ENCODE results near the gene PSMD4. TPM values are rescaled to one million over a fixed set of nuclear protein-coding genes. Genes with fewer than 3 reads are reported as not detected.

The PSMD4 gene
- total RNA-seq, 4 donors from 2014 or later, result 77.1 to 110 (median 96.5) TPM

DNA sequence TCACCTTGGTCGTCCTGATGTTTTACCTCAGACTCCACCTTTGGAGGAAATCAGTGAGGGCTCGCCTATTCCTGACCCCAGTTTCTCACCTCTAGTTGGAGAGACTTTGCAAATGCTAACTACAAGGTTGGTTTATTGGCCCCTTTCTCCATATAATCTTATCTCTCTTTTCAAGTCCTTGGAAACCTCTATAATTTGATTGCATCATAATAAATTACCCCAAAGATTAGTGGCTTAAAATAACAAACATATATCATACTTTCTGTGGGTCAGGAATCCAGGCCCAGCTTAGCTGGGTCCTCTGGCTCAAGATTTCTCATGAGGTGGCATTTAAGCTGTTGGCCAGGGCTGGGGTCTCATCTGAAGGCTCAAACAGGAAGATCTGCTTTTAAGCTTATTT, 12.1 kb upstream of the PSMD4 start:
- Histone ChIP-seq H3K4me3 (replicated peaks in 1 of 3) (no peak overlapping the region), H3K9me3 (no peaks in the 10 kb centered on the region), H3K36me3 (peaks cover 84 to 90% of the 10 kb centered on the region in 2 donors), H3K27me3 (no peaks in the 10 kb centered on the region), H3K27ac (no peak overlapping the region), H3K4me1 (no peaks in the 10 kb centered on the region)
- intact Hi-C loops (cut with DNase I), result no loop called here
- TF ChIP-seq, protein P1, sequence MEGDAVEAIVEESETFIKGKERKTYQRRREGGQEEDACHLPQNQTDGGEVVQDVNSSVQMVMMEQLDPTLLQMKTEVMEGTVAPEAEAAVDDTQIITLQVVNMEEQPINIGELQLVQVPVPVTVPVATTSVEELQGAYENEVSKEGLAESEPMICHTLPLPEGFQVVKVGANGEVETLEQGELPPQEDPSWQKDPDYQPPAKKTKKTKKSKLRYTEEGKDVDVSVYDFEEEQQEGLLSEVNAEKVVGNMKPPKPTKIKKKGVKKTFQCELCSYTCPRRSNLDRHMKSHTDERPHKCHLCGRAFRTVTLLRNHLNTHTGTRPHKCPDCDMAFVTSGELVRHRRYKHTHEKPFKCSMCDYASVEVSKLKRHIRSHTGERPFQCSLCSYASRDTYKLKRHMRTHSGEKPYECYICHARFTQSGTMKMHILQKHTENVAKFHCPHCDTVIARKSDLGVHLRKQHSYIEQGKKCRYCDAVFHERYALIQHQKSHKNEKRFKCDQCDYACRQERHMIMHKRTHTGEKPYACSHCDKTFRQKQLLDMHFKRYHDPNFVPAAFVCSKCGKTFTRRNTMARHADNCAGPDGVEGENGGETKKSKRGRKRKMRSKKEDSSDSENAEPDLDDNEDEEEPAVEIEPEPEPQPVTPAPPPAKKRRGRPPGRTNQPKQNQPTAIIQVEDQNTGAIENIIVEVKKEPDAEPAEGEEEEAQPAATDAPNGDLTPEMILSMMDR (IDR thresholded peaks at IDR 0.05), result no peak
- no peak for TF ChIP-seq POLR2A (IDR thresholded peaks at IDR 0.05)
- no peak for DNase-seq
- WGBS, 2 donors, result 94 to 100% methylated on average over 2 of the region's 2 CpGs

DNA sequence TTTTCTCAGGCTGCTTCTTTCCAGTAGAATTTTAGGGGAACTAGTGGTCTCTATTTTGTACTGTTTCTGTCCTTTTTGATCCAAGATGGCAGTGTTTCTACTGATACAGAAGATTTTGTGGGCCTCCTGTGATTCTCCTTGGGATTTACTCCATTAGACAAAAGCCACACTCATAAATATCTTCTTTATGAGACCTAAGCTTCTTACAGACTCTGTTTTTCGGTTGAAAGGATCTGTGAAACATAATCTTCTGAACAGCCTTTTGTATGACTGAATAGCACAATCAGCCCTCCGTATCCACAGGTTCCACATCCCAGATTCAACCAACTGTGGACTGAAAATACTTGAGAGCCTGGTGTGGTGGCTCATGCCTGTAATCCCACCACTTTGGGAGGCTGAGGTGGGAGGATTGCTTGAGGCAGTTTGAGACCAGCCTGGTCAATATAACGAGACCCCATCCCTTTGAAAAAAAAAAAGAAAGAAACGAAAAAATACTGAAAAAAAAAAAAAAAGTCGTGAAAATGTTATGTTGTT, 10.8 kb upstream of the PSMD4 start:
- H3K36me3 ChIP-seq, result peaks cover 83 to 90% of the 10 kb centered on the region in 2 donors

DNA sequence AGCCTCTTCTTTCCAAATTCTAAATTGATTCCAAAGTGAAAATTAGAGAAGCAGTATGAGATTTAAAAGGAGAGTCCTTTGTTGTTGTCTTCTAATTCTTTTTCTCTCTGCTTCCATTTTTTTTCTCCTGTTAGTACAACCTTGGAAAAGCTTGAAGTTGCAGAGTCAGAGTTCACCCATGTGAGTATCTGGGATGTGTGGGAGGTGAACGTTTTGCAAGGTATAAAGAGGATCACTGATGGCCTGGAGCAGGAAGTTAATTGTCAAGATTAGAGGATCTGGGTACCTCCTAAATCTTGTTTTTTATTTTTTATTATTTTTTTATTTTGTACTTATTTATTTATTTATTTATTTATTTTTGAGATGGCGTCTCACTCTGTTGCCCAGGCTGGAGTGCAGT, 7.7 kb upstream of the PSMD4 start:
- WGBS, 2 donors, result 92 to 95% methylated on average over 2 of the region's 2 CpGs
- no peaks in the 10 kb centered on the region for H3K27me3 ChIP-seq
- TF ChIP-seq POLR2A (IDR thresholded peaks at IDR 0.05), result no peak
- TF ChIP-seq, protein P1 (IDR thresholded peaks at IDR 0.05), result no peak
- no peaks in the 10 kb centered on the region for H3K9me3 ChIP-seq
- no peak overlapping the region for H3K4me3 ChIP-seq (replicated peaks in 1 of 3)
- peaks cover 68 to 71% of the 10 kb centered on the region in 2 donors for H3K36me3 ChIP-seq
- H3K27ac ChIP-seq, result no peak overlapping the region
- intact Hi-C loops (cut with DNase I), result no loop called here
- no peak for DNase-seq
- no peaks in the 10 kb centered on the region for H3K4me1 ChIP-seq

More for the DNA sequence above, 10.8 kb upstream of the PSMD4 start:
- Histone ChIP-seq H3K4me3 (replicated peaks in 1 of 3) (no peak overlapping the region), H3K27me3 (no peaks in the 10 kb centered on the region), H3K4me1 (no peaks in the 10 kb centered on the region), H3K9me3 (no peaks in the 10 kb centered on the region), H3K27ac (no peak overlapping the region)
- DNase-seq, result no peak
- 87 to 91% methylated on average over 5 of the region's 5 CpGs for WGBS, 2 donors
- intact Hi-C loops (cut with DNase I), result no loop called here
- TF ChIP-seq POLR2A (IDR thresholded peaks at IDR 0.05), result no peak
- TF ChIP-seq, protein P1 (IDR thresholded peaks at IDR 0.05), result no peak

DNA sequence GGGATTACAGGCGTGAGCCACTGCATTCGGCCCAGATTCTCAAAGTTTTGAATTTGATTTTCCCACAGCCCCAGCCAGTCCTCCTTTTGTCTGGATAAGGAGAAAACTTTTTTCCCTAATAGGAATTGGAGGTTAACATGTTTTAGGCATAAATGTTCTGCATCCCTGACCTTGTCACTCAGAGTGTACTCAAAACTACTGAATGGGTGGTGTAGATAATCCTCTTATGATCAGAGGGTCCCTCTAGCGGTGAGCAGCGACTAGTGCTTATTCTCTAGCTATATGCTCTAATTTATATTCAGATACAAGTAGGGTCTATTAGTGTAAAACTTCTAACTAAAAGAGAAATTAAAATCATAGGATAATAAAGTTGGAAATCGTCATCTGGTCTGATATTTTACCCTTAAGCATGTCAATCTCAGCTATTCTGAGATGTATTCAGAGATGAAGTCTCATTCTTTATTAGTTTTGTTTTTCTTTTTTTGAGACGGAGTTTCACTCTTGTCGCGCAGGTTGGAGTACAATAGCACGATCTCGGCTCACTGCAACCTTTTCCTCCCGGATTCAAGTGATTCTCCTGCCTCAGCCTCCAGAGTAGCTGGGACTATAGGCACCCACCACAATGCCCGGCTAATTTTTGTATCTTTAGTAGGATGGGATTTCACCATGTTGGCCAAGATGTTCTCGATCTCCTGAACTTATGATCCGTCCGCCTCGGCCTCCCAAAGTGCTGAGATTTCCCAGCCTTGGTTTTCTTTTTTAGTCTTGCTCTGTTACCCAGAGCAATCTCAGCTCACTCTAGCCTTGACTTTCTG, 2.7 kb upstream of the PSMD4 start:
- Histone ChIP-seq H3K4me3 (replicated peaks in 1 of 3) (no peak overlapping the region), H3K27ac (no peak overlapping the region), H3K9me3 (no peaks in the 10 kb centered on the region), H3K4me1 (peaks cover 4 to 14% of the 10 kb centered on the region in 2 donors), H3K36me3 (peaks cover 25 to 26% of the 10 kb centered on the region in 2 donors), H3K27me3 (no peaks in the 10 kb centered on the region)
- WGBS, 2 donors, result 65 to 66% methylated on average over 16 of the region's 16 CpGs
- DNase-seq, result peak; percentile 62 to 66
- TF ChIP-seq POLR2A (IDR thresholded peaks at IDR 0.05), result no peak
- TF ChIP-seq, protein P1 (IDR thresholded peaks at IDR 0.05), result peak; percentile 72 to 85 (median 80)
- intact Hi-C loops (cut with DNase I), result loop anchor here (5.0 kb wide), 1 partner anchor 55 kb away; the partner anchor contains the start of gene PIP5K1A

DNA sequence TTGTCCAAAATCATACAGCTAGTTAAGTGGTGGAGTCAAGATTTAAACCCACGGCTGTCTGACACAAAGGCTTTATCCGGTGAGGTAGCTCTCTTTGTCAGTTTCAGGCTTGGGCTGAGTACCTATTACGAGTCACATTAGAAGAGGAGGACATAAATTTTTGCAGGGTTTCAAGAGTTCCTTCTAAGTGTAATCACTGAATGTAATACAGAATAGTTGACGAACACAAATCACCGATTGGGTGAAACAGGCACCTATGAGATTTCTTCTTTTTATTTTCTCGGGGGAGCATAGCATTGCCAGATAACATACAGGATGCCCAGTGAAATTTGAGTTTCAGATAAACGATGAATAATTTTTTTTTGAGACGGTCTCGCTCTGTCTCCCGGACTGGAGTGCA, 847 bp downstream of the PSMD4 start:
- Histone ChIP-seq H3K27ac (no peak overlapping the region), H3K27me3 (no peaks in the 10 kb centered on the region)

More for the DNA sequence above, 847 bp downstream of the PSMD4 start:
- H3K4me1 ChIP-seq, result peaks cover 4 to 14% of the 10 kb centered on the region in 2 donors
- no peak for DNase-seq
- TF ChIP-seq POLR2A (IDR thresholded peaks at IDR 0.05), result no peak
- TF ChIP-seq, protein P1 (IDR thresholded peaks at IDR 0.05), result no peak
- H3K9me3 ChIP-seq, result no peaks in the 10 kb centered on the region
- 40 to 45% methylated on average over 10 of the region's 10 CpGs for WGBS, 2 donors
- H3K4me3 ChIP-seq (replicated peaks in 1 of 3), result peak overlapping the region in 2 of 3 donors; percentile 62 to 96
- H3K36me3 ChIP-seq, result no peaks in the 10 kb centered on the region
- intact Hi-C loops (cut with DNase I), result no loop called here

All from thyroid gland (tissue), 4 donors.